Ishikawa (cell line): ENCODE data around the gene BANF2.

ENCODE experiments used
- EP300 ChIP-seq: IDR thresholded peaks from 2 replicates; pipeline ENCODE4 v1.6.1; 2012; ENCODE audit warnings: borderline replicate concordance
- TAF1 ChIP-seq: IDR thresholded peaks from 2 replicates; pipeline ENCODE4 v1.6.1; 2012; ENCODE audit warnings: low read depth, mild to moderate bottlenecking

- no peak for TF ChIP-seq TAF1
- no peak for TF ChIP-seq EP300
Observed at GRCh38 chr20:17693444-17694001, 6.2 kb upstream of the BANF2 start.
